Gastroesophageal sphincter (tissue), 3 donors: ENCODE data around the gene TOMM22.

Source experiments
- POLR2A ChIP-seq, 2 donors: fragments of 450-650 bp; IDR thresholded peaks; one replicate each; pipeline ENCODE4 v1.6.1; 2017; ENCODE audit warnings: antibody characterized with exemption in 2 of 2, mild to moderate bottlenecking in 2 of 2, moderate library complexity in 1 of 2
- POLR2AphosphoS5 ChIP-seq: sonication (generic); formaldehyde crosslinking; IDR thresholded peaks from one replicate; pipeline ENCODE4 v1.6.1; 2017; ENCODE audit warnings: antibody characterized with exemption
- TF ChIP-seq, protein P1 (sequence below), 4 experiments: fragments of 200-600 bp in 2 of 4; fragments of 450-650 bp in 2 of 4; sonication (generic) in 1 of 4; IDR thresholded peaks; one replicate each; pipeline ENCODE4 v1.5.1; 2017 to 2019; ENCODE audit warnings: antibody characterized with exemption in 4 of 4, mild to moderate bottlenecking in 2 of 4, moderate library complexity in 2 of 4

- TF ChIP-seq, protein P1, sequence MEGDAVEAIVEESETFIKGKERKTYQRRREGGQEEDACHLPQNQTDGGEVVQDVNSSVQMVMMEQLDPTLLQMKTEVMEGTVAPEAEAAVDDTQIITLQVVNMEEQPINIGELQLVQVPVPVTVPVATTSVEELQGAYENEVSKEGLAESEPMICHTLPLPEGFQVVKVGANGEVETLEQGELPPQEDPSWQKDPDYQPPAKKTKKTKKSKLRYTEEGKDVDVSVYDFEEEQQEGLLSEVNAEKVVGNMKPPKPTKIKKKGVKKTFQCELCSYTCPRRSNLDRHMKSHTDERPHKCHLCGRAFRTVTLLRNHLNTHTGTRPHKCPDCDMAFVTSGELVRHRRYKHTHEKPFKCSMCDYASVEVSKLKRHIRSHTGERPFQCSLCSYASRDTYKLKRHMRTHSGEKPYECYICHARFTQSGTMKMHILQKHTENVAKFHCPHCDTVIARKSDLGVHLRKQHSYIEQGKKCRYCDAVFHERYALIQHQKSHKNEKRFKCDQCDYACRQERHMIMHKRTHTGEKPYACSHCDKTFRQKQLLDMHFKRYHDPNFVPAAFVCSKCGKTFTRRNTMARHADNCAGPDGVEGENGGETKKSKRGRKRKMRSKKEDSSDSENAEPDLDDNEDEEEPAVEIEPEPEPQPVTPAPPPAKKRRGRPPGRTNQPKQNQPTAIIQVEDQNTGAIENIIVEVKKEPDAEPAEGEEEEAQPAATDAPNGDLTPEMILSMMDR (IDR thresholded peaks at IDR 0.05): no peak
- TF ChIP-seq POLR2A (IDR thresholded peaks at IDR 0.05): no peak
- no peak for TF ChIP-seq POLR2AphosphoS5
These were observed 47.4 kb downstream of the TOMM22 start for GRCh38 chr22:38728871-38729796.
